ENCODE data around the gene BCO2.

BCO2 gene

GRCh38 chr11:112255067-112255720 lies 79.9 kb downstream of the BCO2 start:
- DNase-seq: no peak

- no peak for DNase-seq
Measured at GRCh38 chr11:112260490-112260889, 85.2 kb downstream of the BCO2 start, which contains the start of gene PLET1. Gene PLET1, minus strand, starts transcription at chr11:112260860. Its CDS starts 271 bp downstream, at chr11:112260589.

- DNase-seq: no peak
Measured at GRCh38 chr11:112265659-112266409, 90.5 kb downstream of the BCO2 start.

GRCh38 chr11:112266410-112266778 lies 91.1 kb downstream of the BCO2 start:
- DNase-seq: no peak

GRCh38 chr11:112267188-112267591 lies 91.9 kb downstream of the BCO2 start:
- DNase-seq: no peak

- no peak for DNase-seq
Measured at GRCh38 chr11:112268406-112268805, 93.1 kb downstream of the BCO2 start.
